MM.1S (cell line): ENCODE measurements around the gene SNX1.

ENCODE experiments used
- DNase-seq: peaks from one replicate; pipeline ENCODE4 v3.0.0-alpha.2; 2015
- H2AFZ ChIP-seq: fragments of 300-600 bp; sonication (generic); 2 replicates; pipeline ENCODE4 v1.6.0; 2016; ENCODE audit warnings: antibody characterized with exemption, low read length
- H3F3A ChIP-seq: fragments of 300-600 bp; sonication (generic); 2 replicates; pipeline ENCODE4 v1.6.1; 2016; ENCODE audit warnings: mild to moderate bottlenecking, antibody characterized with exemption, low read length, moderate library complexity, mixed read lengths; ENCODE audit not compliant: insufficient read depth
- H3K27ac ChIP-seq: fragments of 300-600 bp; sonication (generic); 2 replicates; pipeline ENCODE4 v1.5.1; 2016; ENCODE audit warnings: mild to moderate bottlenecking, low read length
- H3K27me3 ChIP-seq: fragments of 300-600 bp; sonication (generic); replicated peaks from 2 replicates; pipeline ENCODE4 v1.6.0; 2016; ENCODE audit warnings: low read length; ENCODE audit not compliant: insufficient read depth
- H3K36me3 ChIP-seq: fragments of 300-600 bp; sonication (generic); replicated peaks from 2 replicates; pipeline ENCODE4 v1.6.1; 2016; ENCODE audit warnings: mild to moderate bottlenecking, low read length, mixed read lengths; ENCODE audit not compliant: insufficient read depth
- H3K4me1 ChIP-seq: fragments of 300-600 bp; sonication (generic); 2 replicates; pipeline ENCODE4 v1.6.1; 2016; ENCODE audit warnings: low read length, mixed read lengths
- H3K4me2 ChIP-seq: fragments of 300-600 bp; sonication (generic); 2 replicates; pipeline ENCODE4 v1.6.0; 2016; ENCODE audit warnings: low read depth, low read length
- H3K4me3 ChIP-seq: fragments of 300-600 bp; sonication (generic); 2 replicates; pipeline ENCODE4 v1.5.1; 2016; ENCODE audit warnings: low read length, mixed read lengths
- H3K79me2 ChIP-seq: fragments of 300-600 bp; sonication (generic); 2 replicates; pipeline ENCODE4 v1.6.1; 2016; ENCODE audit warnings: mixed run types, low read length, mixed read lengths
- H3K9ac ChIP-seq: fragments of 300-600 bp; sonication (generic); 2 replicates; pipeline ENCODE4 v1.6.1; 2016; ENCODE audit warnings: low read length, mixed read lengths
- H3K9me2 ChIP-seq: fragments of 300-600 bp; sonication (generic); replicated peaks from 2 replicates; pipeline ENCODE4 v1.6.1; 2016; ENCODE audit warnings: mild to moderate bottlenecking, low read length, mixed read lengths; ENCODE audit not compliant: insufficient read depth
- H3K9me3 ChIP-seq: fragments of 300-600 bp; sonication (generic); replicated peaks from 2 replicates; pipeline ENCODE4 v1.6.1; 2016; ENCODE audit warnings: mild to moderate bottlenecking, low read length, mixed read lengths; ENCODE audit not compliant: insufficient read depth
- H4K20me1 ChIP-seq: fragments of 300-600 bp; sonication (generic); 2 replicates; pipeline ENCODE4 v1.6.1; 2016; ENCODE audit warnings: mild to moderate bottlenecking, low read length, moderate library complexity, mixed read lengths; ENCODE audit not compliant: insufficient read depth
- CTCF ChIP-seq: fragments of 300-600 bp; sonication (generic); IDR thresholded peaks from 2 replicates; pipeline ENCODE4 v1.5.1; 2016; ENCODE audit warnings: antibody characterized with exemption, low read length, mixed read lengths
- EZH2 ChIP-seq: fragments of 300-600 bp; sonication (generic); optimal IDR thresholded peaks from 2 replicates; pipeline ENCODE3; 2017; ENCODE audit warnings: low read depth, mild to moderate bottlenecking, antibody characterized with exemption, low read length, mixed read lengths
- EZH2phosphoT487 ChIP-seq: fragments of 300-600 bp; sonication (generic); IDR thresholded peaks from 2 replicates; pipeline ENCODE4 v1.6.1; 2018; ENCODE audit warnings: antibody characterized with exemption, low read length

The SNX1 gene

GRCh38 chr15:64149893-64150578 is 54.3 kb downstream of the SNX1 start:
- Histone ChIP-seq H4K20me1 (no peaks in the 10 kb centered on the region), H3K9me2 (no peaks in the 10 kb centered on the region), H3K27me3 (no peaks in the 10 kb centered on the region), H3K4me3 (no peak overlapping the region), H2AFZ (no peak overlapping the region), H3F3A (peaks cover 35% of the 10 kb centered on the region), H3K4me2 (no peak overlapping the region), H3K79me2 (no peaks in the 10 kb centered on the region), H3K9me3 (no peaks in the 10 kb centered on the region), H3K36me3 (no peaks in the 10 kb centered on the region), H3K27ac (no peak overlapping the region), H3K9ac (no peak overlapping the region), H3K4me1 (peaks cover 12% of the 10 kb centered on the region)
- TF ChIP-seq EZH2phosphoT487 (no peak), EZH2 (no peak), CTCF (no peak)
- DNase-seq = no peak

- Histone ChIP-seq H3K79me2 (peaks cover 10% of the 10 kb centered on the region; the same call in 1 of the 2 replicates), H3K4me1 (peaks cover 12% of the 10 kb centered on the region), H3K9me2 (no peaks in the 10 kb centered on the region), H3K9ac (peak within 1 kb of the TSS; percentile 71), H3K9me3 (no peaks in the 10 kb centered on the region), H3K27ac (peak within 1 kb of the TSS; percentile 57; the same call in 1 of the 2 replicates), H4K20me1 (peaks cover 1% of the 10 kb centered on the region; the same call in 1 of the 2 replicates), H3K4me2 (peak within 1 kb of the TSS; percentile 88), H3K4me3 (peak within 1 kb of the TSS; percentile 82), H3K27me3 (no peaks in the 10 kb centered on the region), H3F3A (peaks cover 52% of the 10 kb centered on the region), H3K36me3 (no peaks in the 10 kb centered on the region), H2AFZ (peak within 1 kb of the TSS; percentile 91)
- TF ChIP-seq CTCF (no peak), EZH2phosphoT487 (no peak), EZH2 (no peak)
- peak; percentile 26 for DNase-seq
These were observed 56.1 kb downstream of the SNX1 start, which contains the start of gene SNX22 for GRCh38 chr15:64151727-64152506. Gene SNX22 (plus strand): TSS chr15:64151731. CDS start chr15:64151776, 45 bp downstream.

- DNase-seq = peak; percentile 72
- Histone ChIP-seq H3K4me1 (peaks cover 12% of the 10 kb centered on the region), H3K9ac (peak overlapping the region; percentile 71; the same call in 1 of the 2 replicates)
These were observed 57.0 kb downstream of the SNX1 start for GRCh38 chr15:64152507-64153387.

More at GRCh38 chr15:64152507-64153387, 57.0 kb downstream of the SNX1 start:
- peak overlapping the region; percentile 57 for H3K27ac ChIP-seq
- H3K36me3 ChIP-seq = peaks cover 8% of the 10 kb centered on the region; the same call in 1 of the 2 replicates
- peak overlapping the region; percentile 82 for H3K4me3 ChIP-seq
- TF ChIP-seq CTCF (no peak), EZH2phosphoT487 (no peak), EZH2 (no peak)
- peak overlapping the region; percentile 91 for H2AFZ ChIP-seq
- H3K9me2 ChIP-seq = no peaks in the 10 kb centered on the region
- H3F3A ChIP-seq = peaks cover 61% of the 10 kb centered on the region
- peaks cover 4% of the 10 kb centered on the region; the same call in 1 of the 2 replicates for H4K20me1 ChIP-seq
- peak overlapping the region; percentile 88 for H3K4me2 ChIP-seq
- H3K9me3 ChIP-seq = no peaks in the 10 kb centered on the region
- H3K79me2 ChIP-seq = peaks cover 18% of the 10 kb centered on the region; the same call in 1 of the 2 replicates
- no peaks in the 10 kb centered on the region for H3K27me3 ChIP-seq
